ENCODE results near the gene FAM180B.

FAM180B gene

GRCh38 chr11:47570651-47571356 lies 15.7 kb upstream of the FAM180B start:
- no peak for DNase-seq

DNA sequence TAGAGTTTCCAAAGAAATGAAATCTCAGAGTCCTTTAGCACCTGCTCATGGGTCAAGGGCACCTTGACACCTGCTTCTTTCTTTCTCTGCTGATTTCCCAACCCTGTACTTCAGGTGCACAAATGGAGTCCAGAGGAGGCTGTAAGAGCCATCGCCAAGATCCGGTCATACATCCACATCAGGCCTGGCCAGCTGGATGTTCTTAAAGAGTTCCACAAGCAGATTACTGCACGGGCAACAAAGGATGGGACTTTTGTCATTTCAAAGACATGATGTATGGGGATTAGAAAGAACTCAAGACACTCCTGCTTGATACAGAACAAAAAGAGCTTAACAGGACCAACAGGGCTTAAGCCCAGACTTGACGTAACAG lies 15.1 kb upstream of the FAM180B start:
- DNase-seq: no peak

- DNase-seq: no peak
Observed at GRCh38 chr11:47571895-47572294, 14.6 kb upstream of the FAM180B start.

GRCh38 chr11:47572715-47573255 lies 13.7 kb upstream of the FAM180B start:
- peak; percentile 27 for DNase-seq

- DNase-seq: no peak
Observed at GRCh38 chr11:47573321-47573720, 13.2 kb upstream of the FAM180B start.

DNA sequence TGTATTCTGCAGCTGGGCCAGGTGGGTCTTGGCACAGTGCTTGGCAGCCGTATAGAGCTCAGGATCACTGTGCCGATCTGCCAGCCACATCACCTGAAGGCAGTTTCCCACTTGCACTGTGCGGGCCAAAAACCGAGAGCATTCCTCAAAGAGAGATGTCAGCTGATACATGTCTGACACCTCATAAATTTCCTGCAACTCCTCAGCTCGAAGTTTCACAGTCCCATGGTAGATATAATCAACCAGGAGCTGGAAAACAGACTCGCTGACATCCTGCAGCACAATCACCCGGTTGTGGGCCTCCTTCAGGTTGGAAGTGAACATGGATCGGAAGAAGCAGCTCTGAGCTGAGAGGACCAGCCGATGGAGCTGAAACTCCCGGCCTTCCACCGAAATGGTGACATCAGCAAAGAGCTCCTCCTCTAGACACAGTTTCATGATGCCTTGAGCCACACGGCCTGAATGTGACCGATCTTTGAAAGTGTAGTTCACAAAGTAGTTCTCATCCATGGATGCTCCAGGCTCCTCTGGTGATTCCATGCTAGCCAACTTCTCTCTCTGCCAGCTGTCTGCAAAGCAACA lies 8.9 kb upstream of the FAM180B start:
- DNase-seq: no peak

GRCh38 chr11:47578524-47579494 lies 7.7 kb upstream of the FAM180B start, which contains the start of the genes KBTBD4 and NDUFS3:
KBTBD4 (minus strand) TSS chr11:47578970; CDS start chr11:47578951, 19 bp downstream.
NDUFS3 (plus strand) TSS chr11:47579074; CDS start chr11:47579092, 18 bp downstream.
- peak; percentile 88 for DNase-seq

DNA sequence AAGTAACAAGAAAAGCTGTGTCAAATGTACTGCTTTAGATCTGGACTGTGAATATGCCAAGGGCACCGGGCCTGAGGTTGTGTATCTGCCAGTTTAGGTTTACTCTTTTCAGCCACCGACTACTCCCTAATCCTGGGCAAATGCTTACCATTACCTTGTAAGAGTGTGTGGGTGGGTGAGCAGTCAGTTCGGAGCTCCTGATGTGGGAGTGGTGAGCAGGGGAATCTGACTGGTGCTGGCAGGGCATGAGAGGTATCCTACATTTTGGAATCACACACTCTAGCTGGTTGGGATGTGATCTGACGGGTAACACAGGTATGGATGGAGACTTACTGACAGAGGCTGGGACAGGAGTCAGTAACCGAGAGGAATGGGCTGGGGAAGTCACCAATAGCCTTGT lies 2.6 kb upstream of the FAM180B start:
- DNase-seq: no peak

GRCh38 chr11:47587039-47587716 lies 700 bp downstream of the FAM180B start:
- no peak for DNase-seq

GRCh38 chr11:47587723-47588326 lies 1.3 kb downstream of the FAM180B start:
- no peak for DNase-seq

- no peak for DNase-seq
Observed at GRCh38 chr11:47589118-47589517, 2.6 kb downstream of the FAM180B start.

DNA sequence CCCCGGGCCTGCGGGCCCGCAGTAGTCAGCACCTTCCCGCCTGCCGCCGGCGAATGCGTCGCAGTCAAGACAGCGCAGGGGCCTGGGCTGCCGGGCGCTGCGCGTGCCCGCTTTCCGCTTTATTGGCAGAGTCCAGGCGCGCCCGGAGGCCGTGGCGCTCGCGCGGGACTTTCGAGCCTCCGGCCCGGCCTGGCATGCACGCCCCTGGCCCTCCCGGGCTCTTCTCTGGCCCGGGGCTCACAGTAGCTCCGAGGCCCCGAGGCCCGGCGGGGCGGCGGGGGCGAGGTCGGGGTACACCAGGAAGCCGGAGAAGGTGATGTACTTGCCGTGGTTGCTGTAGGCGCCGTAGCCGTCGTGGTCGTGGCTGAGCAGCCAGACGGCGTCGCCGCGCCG lies 3.1 kb downstream of the FAM180B start:
- no peak for DNase-seq

- DNase-seq: no peak
Observed at GRCh38 chr11:47589977-47590861, 3.7 kb downstream of the FAM180B start.

DNA sequence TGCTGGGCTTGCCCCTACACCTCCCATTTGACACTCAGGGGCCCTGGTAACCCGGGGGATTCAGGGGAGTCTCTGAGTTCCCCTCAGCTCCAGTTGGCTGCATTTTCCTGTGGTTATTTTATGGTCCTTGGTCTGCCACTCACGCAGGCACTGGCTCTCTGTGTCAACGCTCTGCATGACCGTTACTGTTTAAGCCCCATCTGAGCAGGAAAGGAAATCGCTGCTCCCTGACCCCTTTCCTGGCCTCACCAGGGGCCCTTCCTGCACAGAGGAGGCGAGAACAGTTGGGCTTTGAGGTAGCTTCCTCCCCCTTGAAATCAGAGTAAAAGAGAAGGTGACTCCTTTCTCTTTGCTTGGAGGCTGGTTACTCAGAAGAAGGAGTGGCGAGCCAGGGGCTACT lies 5.3 kb downstream of the FAM180B start:
- DNase-seq: no peak

DNA sequence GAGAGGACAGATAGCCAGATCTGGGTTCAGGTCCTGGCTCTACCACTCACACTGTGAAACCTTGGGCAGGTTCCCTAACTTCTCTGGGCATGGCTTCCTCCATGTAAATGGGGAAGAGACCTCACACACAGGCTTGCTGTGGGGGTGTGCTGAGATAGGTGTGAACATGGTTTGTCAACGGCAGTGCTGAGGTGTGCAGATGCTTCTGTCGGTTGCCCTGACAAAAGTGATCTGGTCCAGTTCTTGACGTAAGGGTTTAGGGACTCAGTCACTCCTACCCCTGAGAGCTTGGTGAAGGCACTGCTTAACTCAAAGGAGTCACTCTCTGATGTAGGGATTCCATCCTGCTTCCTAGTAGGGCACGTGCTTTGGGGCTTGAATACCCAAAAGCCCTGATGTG lies 5.8 kb downstream of the FAM180B start:
- no peak for DNase-seq

DNA sequence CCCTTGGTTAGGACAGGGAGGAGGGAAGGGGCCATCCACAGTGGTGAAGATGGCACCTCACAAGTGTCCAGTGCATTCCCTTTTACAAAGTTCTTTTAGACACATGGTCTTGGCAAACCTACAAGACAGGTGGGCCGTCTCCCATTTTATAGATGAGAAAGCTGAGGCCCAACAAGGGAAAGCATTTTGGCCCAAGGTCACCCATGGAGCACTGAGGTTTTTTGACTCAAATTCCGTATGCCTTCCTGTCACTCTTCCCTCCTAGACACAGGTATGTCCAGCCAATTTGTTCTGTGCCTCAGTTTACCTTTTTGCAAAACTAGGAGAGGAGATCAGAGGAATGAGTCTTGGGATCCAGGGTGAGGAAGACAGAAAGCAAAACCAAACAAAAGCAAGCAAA lies 6.5 kb downstream of the FAM180B start:
- DNase-seq: no peak

- no peak for DNase-seq
Observed at GRCh38 chr11:47593492-47593933, 7.0 kb downstream of the FAM180B start.

DNA sequence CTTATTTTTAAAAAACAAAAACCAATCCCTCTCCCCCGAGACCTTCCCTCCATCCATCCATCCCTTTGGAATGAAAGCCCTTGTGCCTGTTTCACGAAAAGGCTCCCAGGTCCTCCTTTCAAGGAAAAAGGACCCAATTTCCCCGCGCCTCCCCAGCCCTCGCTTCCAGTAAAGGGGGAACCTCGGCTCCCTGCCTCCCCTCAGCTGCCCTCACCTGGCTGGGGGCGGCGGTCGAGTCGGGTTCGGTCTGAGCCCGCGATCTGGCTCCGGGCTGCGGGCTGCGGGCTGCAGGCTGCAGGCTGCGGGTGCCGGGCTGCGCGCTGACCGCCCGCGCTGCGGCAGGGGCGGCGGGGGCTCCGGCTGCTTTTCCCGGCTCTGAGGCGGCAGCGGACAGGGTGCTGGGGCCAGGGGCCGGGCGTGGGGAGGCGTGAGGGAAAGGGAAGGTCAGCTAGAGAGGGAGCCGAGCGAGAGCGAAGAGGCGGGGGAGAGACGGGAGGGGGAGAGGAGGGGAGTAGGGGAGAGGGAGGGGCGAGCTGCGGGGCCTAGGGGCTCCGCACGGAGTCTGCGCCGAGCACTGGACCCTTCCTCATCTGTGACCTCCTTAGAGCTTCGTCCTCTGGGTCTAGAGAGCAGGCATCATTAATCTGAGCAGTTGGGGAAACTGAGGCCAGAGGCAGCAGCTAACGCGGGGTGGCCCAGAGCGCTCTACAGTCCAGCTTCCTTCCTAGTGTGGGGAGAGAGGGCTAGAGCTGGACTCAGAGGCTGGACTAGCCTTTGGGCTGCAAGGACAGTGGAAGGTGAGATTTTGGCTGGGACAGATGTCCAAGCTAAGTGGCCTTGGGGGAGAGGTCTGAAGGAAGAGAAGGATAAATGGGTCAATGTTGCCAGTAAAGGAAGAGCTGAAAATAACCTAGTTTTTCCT lies 7.7 kb downstream of the FAM180B start, which contains the start of gene C1QTNF4:
Gene C1QTNF4 (minus strand): TSS at position 478 of the 922 bp plus-strand sequence. CDS start 3,601 bp downstream, outside the sequence.
- DNase-seq: no peak

DNA sequence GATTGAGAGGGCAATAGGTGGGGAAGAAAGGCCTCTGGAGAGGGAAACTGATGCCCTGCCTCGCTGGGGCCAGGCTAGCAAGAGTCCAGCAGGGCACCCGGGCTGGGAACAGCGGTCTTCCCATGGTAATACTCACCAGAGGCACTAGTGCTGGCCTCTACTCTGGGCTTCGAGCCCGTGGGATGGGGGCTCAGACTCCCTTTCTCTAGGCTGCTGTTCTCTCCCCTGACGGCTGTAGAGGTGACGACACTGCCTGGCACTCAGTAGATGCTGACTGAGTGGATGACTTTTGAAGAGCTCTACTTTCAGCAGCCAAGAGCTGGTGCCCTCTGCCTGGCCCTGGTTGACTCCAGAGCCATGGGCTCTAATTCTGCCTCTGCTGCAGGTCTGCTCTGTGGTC lies 8.6 kb downstream of the FAM180B start:
- DNase-seq: no peak

DNA sequence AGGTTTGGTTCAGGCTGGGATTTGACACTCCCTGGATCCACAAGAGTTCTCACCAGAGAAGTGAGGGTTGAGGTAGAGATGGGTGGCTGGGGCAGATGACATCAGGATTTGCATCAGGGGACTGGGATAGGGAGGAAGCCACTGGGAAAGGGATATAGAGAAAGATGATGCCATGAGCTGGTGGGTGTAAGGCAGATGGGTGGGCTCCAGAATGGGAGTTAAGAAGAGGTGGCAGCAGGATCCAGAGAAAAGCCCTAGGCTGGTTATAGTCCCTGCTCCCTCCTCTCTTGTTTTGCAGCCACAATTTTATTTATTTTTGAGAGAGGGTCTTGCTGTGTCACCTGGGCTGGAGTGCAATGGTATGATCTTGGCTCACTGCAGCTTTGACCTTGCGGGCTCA lies 9.5 kb downstream of the FAM180B start:
- no peak for DNase-seq
